OCI-M1 (cell line): ENCODE data around the gene TPH2.

ENCODE experiments used
- DNase-seq: peaks from one replicate; lab custom pipeline; 2025; lab: John Stamatoyannopoulos, UW

Gene TPH2

GRCh38 chr12:71938728-71939385, at the start of gene TPH2:
Gene TPH2, plus strand, starts transcription at chr12:71938845. Its CDS starts 142 bp downstream, at chr12:71938987.
- DNase-seq, result peak; percentile 92

GRCh38 chr12:71890475-71890874, 48.2 kb upstream of the TPH2 start:
- DNase-seq, result no peak

- DNase-seq, result no peak
These were observed 46.6 kb upstream of the TPH2 start for GRCh38 chr12:71892059-71892458.

GRCh38 chr12:71896205-71896882, 42.3 kb upstream of the TPH2 start:
- no peak for DNase-seq

GRCh38 chr12:71900091-71900490, 38.6 kb upstream of the TPH2 start:
- peak; percentile 10 for DNase-seq

- DNase-seq, result peak; percentile 79
These were observed 34.0 kb upstream of the TPH2 start for GRCh38 chr12:71904629-71905028.

- DNase-seq, result no peak
These were observed 3.1 kb upstream of the TPH2 start for GRCh38 chr12:71935594-71935993.

- DNase-seq, result no peak
These were observed 1.4 kb downstream of the TPH2 start for GRCh38 chr12:71940068-71940467.

GRCh38 chr12:71941174-71941573, 2.5 kb downstream of the TPH2 start:
- DNase-seq, result no peak

GRCh38 chr12:71942259-71942658, 3.6 kb downstream of the TPH2 start:
- peak; percentile 15 for DNase-seq

- no peak for DNase-seq
These were observed 4.1 kb downstream of the TPH2 start for GRCh38 chr12:71942703-71943102.

- no peak for DNase-seq
These were observed 6.5 kb downstream of the TPH2 start for GRCh38 chr12:71945121-71945520.

- DNase-seq, result no peak
These were observed 7.2 kb downstream of the TPH2 start for GRCh38 chr12:71945883-71946282.

GRCh38 chr12:71947645-71948105, 9.0 kb downstream of the TPH2 start:
- no peak for DNase-seq

- DNase-seq, result no peak
These were observed 9.7 kb downstream of the TPH2 start for GRCh38 chr12:71948390-71948789.

GRCh38 chr12:71949646-71950045, 11.0 kb downstream of the TPH2 start:
- DNase-seq, result no peak

GRCh38 chr12:71950404-71950803, 11.8 kb downstream of the TPH2 start:
- no peak for DNase-seq

- no peak for DNase-seq
These were observed 12.2 kb downstream of the TPH2 start for GRCh38 chr12:71950819-71951218.

GRCh38 chr12:71954083-71954778, 15.6 kb downstream of the TPH2 start:
- DNase-seq, result peak; percentile 7

GRCh38 chr12:71954861-71955260, 16.2 kb downstream of the TPH2 start:
- no peak for DNase-seq

GRCh38 chr12:71955970-71956369, 17.3 kb downstream of the TPH2 start:
- no peak for DNase-seq

- no peak for DNase-seq
These were observed 19.4 kb downstream of the TPH2 start for GRCh38 chr12:71958056-71958455.

- DNase-seq, result no peak
These were observed 19.8 kb downstream of the TPH2 start for GRCh38 chr12:71958457-71958856.
